ENCODE results near the gene RASAL2. TPM values are rescaled to one million over a fixed set of nuclear protein-coding genes. Genes with fewer than 3 reads are reported as not detected.
A peak's percentile ranks its signal among the peaks of the same experiment; 100 is the strongest.
"Not testable (repeated sequence)": the region's sequence is repeated elsewhere in the genome, so short reads cannot be mapped to it uniquely, and the experiment has no call there.

Gene RASAL2
- total RNA-seq, 4 donors from 2014 or later = 17.9 to 27.3 (median 23.5) TPM

GRCh38 chr1:178345238-178345637 lies 251.3 kb downstream of the RASAL2 start:
- Histone ChIP-seq H3K36me3 (no peaks in the 10 kb centered on the region), H3K4me3 (replicated peaks in 1 of 3) (no peak overlapping the region), H3K27me3 (no peaks in the 10 kb centered on the region), H3K9me3 (no peaks in the 10 kb centered on the region), H3K27ac (peak overlapping the region in 1 of 3 donors; percentile 49), H3K4me1 (peaks cover 10 to 36% of the 10 kb centered on the region in 2 donors)
- no peak for DNase-seq
- TF ChIP-seq CTCF (IDR thresholded peaks at IDR 0.05) = no peak
- no peak for TF ChIP-seq POLR2A (IDR thresholded peaks at IDR 0.05)
- WGBS, 2 donors = 76 to 85% methylated on average over 4 of the region's 4 CpGs
- intact Hi-C loops (cut with DNase I) = no loop called here

GRCh38 chr1:178345807-178346206 lies 251.9 kb downstream of the RASAL2 start:
- no peaks in the 10 kb centered on the region for H3K27me3 ChIP-seq
- no peaks in the 10 kb centered on the region for H3K9me3 ChIP-seq
- H3K4me1 ChIP-seq = peaks cover 10 to 34% of the 10 kb centered on the region in 2 donors
- no peak for DNase-seq
- no peak for TF ChIP-seq POLR2A (IDR thresholded peaks at IDR 0.05)
- no peak for TF ChIP-seq CTCF (IDR thresholded peaks at IDR 0.05)
- H3K4me3 ChIP-seq (replicated peaks in 1 of 3) = no peak overlapping the region
- intact Hi-C loops (cut with DNase I) = no loop called here
- no peak overlapping the region for H3K27ac ChIP-seq
- no peaks in the 10 kb centered on the region for H3K36me3 ChIP-seq
- 87 to 89% methylated on average over 1 of the region's 1 CpG for WGBS, 2 donors

GRCh38 chr1:178349801-178350200 lies 255.9 kb downstream of the RASAL2 start:
- 81 to 91% methylated on average over 3 of the region's 3 CpGs for WGBS, 2 donors

DNA sequence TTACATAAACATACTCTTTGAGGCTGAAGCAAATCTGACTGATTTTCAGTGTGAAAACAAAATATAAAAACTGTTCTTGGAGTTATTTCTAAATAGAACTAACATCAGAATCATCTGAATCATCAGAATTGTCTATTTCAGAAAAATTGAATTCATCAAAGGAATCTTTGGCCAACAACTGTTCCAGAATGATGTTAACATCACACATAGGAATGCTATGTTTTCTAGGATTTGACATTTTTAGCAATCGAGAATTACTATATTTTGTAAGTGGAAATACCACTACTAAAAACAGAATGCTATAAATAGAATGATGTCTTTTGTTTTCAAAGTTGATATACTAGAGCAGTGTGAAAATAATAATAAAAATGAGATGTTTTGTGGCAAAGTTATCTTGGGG lies 258.0 kb downstream of the RASAL2 start:
- H3K36me3 ChIP-seq; intact Hi-C loops (cut with DNase I); H3K27me3 ChIP-seq; DNase-seq; H3K27ac ChIP-seq; H3K9me3 ChIP-seq; H3K4me3 ChIP-seq (replicated peaks in 1 of 3); H3K4me1 ChIP-seq: not testable (repeated sequence)
- 72 to 81% methylated on average over 1 of the region's 1 CpG for WGBS, 2 donors

More at GRCh38 chr1:178349801-178350200, 255.9 kb downstream of the RASAL2 start:
- Histone ChIP-seq H3K4me3 (replicated peaks in 1 of 3) (no peak overlapping the region), H3K9me3 (no peaks in the 10 kb centered on the region), H3K4me1 (peaks cover 6% of the 10 kb centered on the region in 2 donors), H3K36me3 (no peaks in the 10 kb centered on the region), H3K27me3 (no peaks in the 10 kb centered on the region), H3K27ac (no peak overlapping the region)
- no peak for TF ChIP-seq CTCF (IDR thresholded peaks at IDR 0.05)
- TF ChIP-seq POLR2A (IDR thresholded peaks at IDR 0.05) = no peak
- DNase-seq = no peak
- intact Hi-C loops (cut with DNase I) = no loop called here

GRCh38 chr1:178352790-178353416 lies 259.0 kb downstream of the RASAL2 start:
- Histone ChIP-seq H3K4me3 (replicated peaks in 1 of 3) (no peak overlapping the region), H3K4me1 (no peaks in the 10 kb centered on the region), H3K9me3 (no peaks in the 10 kb centered on the region), H3K36me3 (no peaks in the 10 kb centered on the region), H3K27ac (no peak overlapping the region), H3K27me3 (no peaks in the 10 kb centered on the region)
- 99% methylated on average over 4 of the region's 4 CpGs for WGBS, 2 donors
- intact Hi-C loops (cut with DNase I) = no loop called here
- TF ChIP-seq CTCF (IDR thresholded peaks at IDR 0.05) (no peak), POLR2A (IDR thresholded peaks at IDR 0.05) (no peak)
- DNase-seq = no peak

All from thyroid gland (tissue), 4 donors.